D721Med (cell line): ENCODE data around the gene CFAP97.
"Not testable (repeated sequence)": the region's sequence is repeated elsewhere in the genome, so short reads cannot be mapped to it uniquely, and the experiment has no call there.

ENCODE experiments used
- DNase-seq: peaks from one replicate; pipeline ENCODE4 v3.0.0; 2011; ENCODE audit warnings: low spot score; ENCODE audit not compliant: insufficient read length
- FAIRE-seq: peaks from 2 replicates; lab custom pipeline; 2011; peaks lifted over from hg19 to GRCh38; lab: Jason Lieb, UNC
- TF ChIP-seq, protein P1 (sequence below): IDR thresholded peaks from 2 replicates; pipeline ENCODE4 v1.5.1; 2012; ENCODE audit warnings: mild to moderate bottlenecking, control low read depth; ENCODE audit not compliant: insufficient read depth; ENCODE audit errors: missing control alignments

CFAP97 gene

DNA sequence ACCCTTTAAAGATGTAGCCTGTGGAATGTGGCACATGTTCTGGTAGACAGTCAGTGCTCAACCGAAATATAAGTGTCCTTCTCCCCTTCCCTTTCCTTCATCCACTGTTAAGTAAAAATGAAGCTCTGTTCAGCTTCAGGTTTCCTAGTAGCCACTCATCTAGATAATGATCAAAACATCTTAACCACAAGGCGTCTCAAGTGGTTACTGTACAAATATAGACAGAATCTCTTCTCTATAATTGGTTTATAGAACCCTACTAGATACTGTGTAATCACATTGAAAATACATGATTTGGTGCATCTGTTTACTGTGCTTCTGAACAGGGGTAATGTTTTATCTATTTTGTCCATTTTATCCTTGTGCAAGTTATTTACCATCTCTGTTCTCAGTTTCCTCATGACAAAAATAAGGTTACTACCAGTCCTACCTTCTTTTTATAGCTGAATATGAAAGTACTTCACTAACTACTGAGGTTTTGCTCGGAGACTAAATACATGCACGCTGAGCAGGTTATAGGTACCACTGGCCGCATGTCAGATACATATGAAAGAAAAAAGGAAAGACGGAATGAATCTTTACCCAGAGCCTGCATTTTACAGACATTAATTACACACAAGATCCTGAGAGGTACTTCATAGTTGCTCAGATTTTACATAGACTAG, 81.0 kb downstream of the CFAP97 start:
- TF ChIP-seq, protein P1, sequence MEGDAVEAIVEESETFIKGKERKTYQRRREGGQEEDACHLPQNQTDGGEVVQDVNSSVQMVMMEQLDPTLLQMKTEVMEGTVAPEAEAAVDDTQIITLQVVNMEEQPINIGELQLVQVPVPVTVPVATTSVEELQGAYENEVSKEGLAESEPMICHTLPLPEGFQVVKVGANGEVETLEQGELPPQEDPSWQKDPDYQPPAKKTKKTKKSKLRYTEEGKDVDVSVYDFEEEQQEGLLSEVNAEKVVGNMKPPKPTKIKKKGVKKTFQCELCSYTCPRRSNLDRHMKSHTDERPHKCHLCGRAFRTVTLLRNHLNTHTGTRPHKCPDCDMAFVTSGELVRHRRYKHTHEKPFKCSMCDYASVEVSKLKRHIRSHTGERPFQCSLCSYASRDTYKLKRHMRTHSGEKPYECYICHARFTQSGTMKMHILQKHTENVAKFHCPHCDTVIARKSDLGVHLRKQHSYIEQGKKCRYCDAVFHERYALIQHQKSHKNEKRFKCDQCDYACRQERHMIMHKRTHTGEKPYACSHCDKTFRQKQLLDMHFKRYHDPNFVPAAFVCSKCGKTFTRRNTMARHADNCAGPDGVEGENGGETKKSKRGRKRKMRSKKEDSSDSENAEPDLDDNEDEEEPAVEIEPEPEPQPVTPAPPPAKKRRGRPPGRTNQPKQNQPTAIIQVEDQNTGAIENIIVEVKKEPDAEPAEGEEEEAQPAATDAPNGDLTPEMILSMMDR: no peak
- DNase-seq: no peak
- no peak for FAIRE-seq

GRCh38 chr4:185120631-185120946, 83.2 kb downstream of the CFAP97 start:
- DNase-seq (no peak), FAIRE-seq (no peak)
- TF ChIP-seq, protein P1: no peak

GRCh38 chr4:185119927-185120630, 83.7 kb downstream of the CFAP97 start:
- FAIRE-seq (no peak), DNase-seq (no peak)
- TF ChIP-seq, protein P1: no peak

DNA sequence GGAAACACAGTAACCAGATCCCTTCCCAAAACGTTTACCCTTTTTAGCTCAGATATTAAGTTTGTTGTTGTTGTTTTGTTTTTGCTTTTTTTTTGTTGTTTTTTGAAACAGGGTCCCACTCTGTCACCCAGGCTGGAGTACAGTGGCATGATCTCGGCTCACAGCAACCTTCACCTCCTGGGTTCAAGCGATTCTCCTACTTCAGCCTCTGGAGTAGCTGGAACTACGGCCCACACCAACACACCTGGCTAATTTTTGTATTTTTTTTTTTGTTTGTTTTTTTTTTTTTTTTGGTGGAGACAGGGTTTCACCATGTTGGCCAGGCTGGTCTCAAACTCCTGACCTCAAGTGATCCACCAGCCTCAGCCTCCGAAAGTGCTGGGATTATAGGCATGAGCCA, 84.3 kb downstream of the CFAP97 start:
- DNase-seq, FAIRE-seq: not testable (repeated sequence)

DNA sequence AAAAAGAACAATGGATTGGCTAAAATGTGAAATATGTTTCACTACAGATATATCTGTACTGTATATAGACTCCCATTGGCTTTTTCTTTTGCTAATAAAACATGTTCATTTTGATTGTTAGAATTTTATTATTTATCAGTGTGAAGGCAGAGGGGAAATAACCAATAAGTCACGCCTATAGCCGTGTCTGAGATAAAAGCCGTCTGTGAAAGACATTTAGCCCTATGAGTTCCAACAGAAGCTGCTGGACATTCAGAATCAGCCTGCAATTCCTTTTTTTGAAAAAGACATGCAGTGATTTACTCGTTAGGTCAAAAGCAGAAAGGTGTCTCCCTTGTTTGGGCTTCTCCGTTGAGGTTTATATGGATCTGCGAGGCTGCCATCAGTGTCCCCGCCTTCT, 84.9 kb downstream of the CFAP97 start:
- DNase-seq (no peak), FAIRE-seq (no peak)
- TF ChIP-seq, protein P1: no peak

GRCh38 chr4:185117300-185117934, 86.4 kb downstream of the CFAP97 start:
- DNase-seq (no peak), FAIRE-seq (no peak)

DNA sequence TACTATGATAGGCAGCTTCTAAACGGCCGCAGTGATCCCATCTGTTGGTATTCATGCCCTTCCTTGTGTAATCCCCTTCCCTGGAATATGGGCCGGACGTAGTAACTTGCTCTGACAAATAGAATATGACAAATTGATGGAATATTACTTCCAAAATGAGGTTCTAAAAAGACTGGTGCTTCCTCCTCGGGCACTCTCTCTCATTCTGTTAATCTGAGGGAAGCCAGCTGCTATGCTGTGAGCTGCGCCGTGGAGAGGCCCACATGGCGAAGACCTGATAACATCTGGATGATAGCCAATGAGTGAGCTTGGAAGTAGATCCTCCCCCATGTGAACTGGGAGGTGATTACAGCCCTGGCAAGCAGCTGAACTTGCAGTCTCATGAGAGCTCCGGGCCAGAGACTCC, 88.0 kb downstream of the CFAP97 start:
- DNase-seq: no peak
- no peak for FAIRE-seq
- TF ChIP-seq, protein P1: no peak

More at GRCh38 chr4:185117300-185117934, 86.4 kb downstream of the CFAP97 start:
- TF ChIP-seq, protein P1: no peak
